Stomach (tissue), 9 donors: ENCODE results near the gene KCTD12. TPM values are rescaled to one million over a fixed set of nuclear protein-coding genes. Genes with fewer than 3 reads are reported as not detected.
"Not testable (repeated sequence)": the region's sequence is repeated elsewhere in the genome, so short reads cannot be mapped to it uniquely, and the experiment has no call there.

ENCODE experiments used
- DNase-seq, 2 donors: peaks; one replicate each; pipeline versions ENCODE4 v3.0.0 to v3.0.0-alpha.2; 2013 to 2019
- H3K27ac ChIP-seq, 5 donors: fragments of 200-600 bp in 4 of 5; sonication (generic) in 4 of 5; one replicate each; pipeline ENCODE4 v1.5.1; 2013 to 2019; ENCODE audit warnings: mild to moderate bottlenecking in 1 of 5, moderate library complexity in 1 of 5
- H3K27me3 ChIP-seq, 3 donors: fragments of 200-600 bp; sonication (generic); one replicate each; pipeline ENCODE4 v1.5.1; 2017 to 2019; ENCODE audit warnings: mixed run types in 1 of 3
- H3K36me3 ChIP-seq, 4 donors: fragments of 200-600 bp; sonication (generic); 1 replicate in 3 of 4; 2 replicates in 1 of 4; pipeline ENCODE4 v1.5.1; 2016 to 2019
- H3K4me1 ChIP-seq, 4 donors: fragments of 200-600 bp; sonication (generic); one replicate each; pipeline ENCODE4 v1.5.1; 2016 to 2019
- H3K4me3 ChIP-seq, 4 donors: fragments of 200-600 bp; sonication (generic) in 3 of 4; one replicate each; pipeline ENCODE4 v1.5.1; 2016 to 2019; ENCODE audit warnings: mild to moderate bottlenecking in 1 of 4
- H3K9me3 ChIP-seq, 4 donors: fragments of 200-600 bp; sonication (generic); one replicate each; pipeline ENCODE4 v1.5.1; 2016 to 2019
- EP300 ChIP-seq: sonication (generic); formaldehyde crosslinking; IDR thresholded peaks from one replicate; pipeline ENCODE4 v1.6.1; 2017; ENCODE audit warnings: antibody characterized with exemption
- POLR2A ChIP-seq, 4 donors: fragments of 450-650 bp; IDR thresholded peaks; one replicate each; pipeline ENCODE4 v1.6.1; 2016; ENCODE audit warnings: antibody characterized with exemption in 4 of 4, control low read depth in 2 of 4, mild to moderate bottlenecking in 1 of 4, moderate library complexity in 1 of 4
- POLR2AphosphoS5 ChIP-seq, 3 donors: sonication (generic); formaldehyde crosslinking; IDR thresholded peaks; one replicate each; pipeline ENCODE4 v1.6.1; 2016; ENCODE audit warnings: antibody characterized with exemption in 3 of 3
- WGBS, 5 donors: extraction: QIAGEN DNeasy Blood & Tissue Kit in 3 of 5; methylation state at CpG; one replicate each; pipeline versions ENCODE4 v1.1.5 to v1.1.7; 2013 to 2018; 5-methylcytosine and 5-hydroxymethylcytosine counted together
- intact Hi-C: fragments of 100-400 bp; cut with DNase I; formaldehyde crosslinking; loops from one replicate; pipeline ENCODE4 v1.15.1; 2023; ENCODE audit warnings: low total_unique reads
- polyA plus RNA-seq, 3 donors: library from polyadenylated mRNA; stranded (reverse); fragments of 200-250 nt; gene quantifications; one replicate each; pipeline ENCODE4 v1.2.3, GENCODE V29; 2013
- total RNA-seq, 5 donors: library from RNA; depleted of rRNA; stranded (reverse); fragments of >200 nt; gene quantifications; one replicate each; pipeline versions ENCODE4 v1.1.0 to v1.2.3, GENCODE V29; 2014 to 2016
- TF ChIP-seq, protein P1 (sequence below), 7 experiments: fragments of 450-650 bp in 4 of 7; fragments of 200-600 bp in 3 of 7; sonication (generic) in 3 of 7; IDR thresholded peaks; one replicate each; pipeline ENCODE4 v1.5.1; 2016 to 2019; ENCODE audit warnings: antibody characterized with exemption in 7 of 7, control low read depth in 2 of 7, mild to moderate bottlenecking in 1 of 7
- donor health status: healthy with polysubstance abuse.
- donor health status: Bipolar disorder and iron deficiency.
- donor health status: healthy.

KCTD12 gene
- total and polyA plus RNA-seq, 8 donors: 9.5 to 115 (median 28.4) TPM

DNA sequence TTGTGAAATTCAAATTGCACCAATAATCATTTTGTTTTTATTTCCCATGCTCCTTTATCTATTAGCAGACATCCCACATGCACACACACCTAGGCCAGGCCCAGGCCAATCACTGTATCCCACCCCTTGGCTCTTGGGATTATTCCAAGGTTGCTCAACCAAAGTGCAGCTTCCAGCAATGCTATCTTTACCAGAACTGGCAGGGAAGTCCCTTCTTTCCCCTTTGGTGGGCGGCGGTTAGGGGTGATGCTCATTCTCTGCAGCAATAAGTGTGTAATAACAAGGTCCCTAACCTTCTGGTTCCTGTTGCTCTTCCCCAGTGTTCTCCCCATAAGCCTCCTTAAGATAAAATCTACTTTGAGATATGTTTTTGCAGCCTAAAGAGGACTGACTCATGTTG, 18.3 kb upstream of the KCTD12 start:
- H3K4me1 ChIP-seq: peaks cover 0 to 7% (median 0%) of the 10 kb centered on the region in 4 donors
- WGBS, 5 donors: 52 to 75% (median 69%) methylated on average over 2 of the region's 2 CpGs
- no peak for DNase-seq
- TF ChIP-seq EP300 (no peak), POLR2A (IDR thresholded peaks at IDR 0.05) (no peak), POLR2AphosphoS5 (IDR thresholded peaks at IDR 0.05) (no peak)
- TF ChIP-seq, protein P1, sequence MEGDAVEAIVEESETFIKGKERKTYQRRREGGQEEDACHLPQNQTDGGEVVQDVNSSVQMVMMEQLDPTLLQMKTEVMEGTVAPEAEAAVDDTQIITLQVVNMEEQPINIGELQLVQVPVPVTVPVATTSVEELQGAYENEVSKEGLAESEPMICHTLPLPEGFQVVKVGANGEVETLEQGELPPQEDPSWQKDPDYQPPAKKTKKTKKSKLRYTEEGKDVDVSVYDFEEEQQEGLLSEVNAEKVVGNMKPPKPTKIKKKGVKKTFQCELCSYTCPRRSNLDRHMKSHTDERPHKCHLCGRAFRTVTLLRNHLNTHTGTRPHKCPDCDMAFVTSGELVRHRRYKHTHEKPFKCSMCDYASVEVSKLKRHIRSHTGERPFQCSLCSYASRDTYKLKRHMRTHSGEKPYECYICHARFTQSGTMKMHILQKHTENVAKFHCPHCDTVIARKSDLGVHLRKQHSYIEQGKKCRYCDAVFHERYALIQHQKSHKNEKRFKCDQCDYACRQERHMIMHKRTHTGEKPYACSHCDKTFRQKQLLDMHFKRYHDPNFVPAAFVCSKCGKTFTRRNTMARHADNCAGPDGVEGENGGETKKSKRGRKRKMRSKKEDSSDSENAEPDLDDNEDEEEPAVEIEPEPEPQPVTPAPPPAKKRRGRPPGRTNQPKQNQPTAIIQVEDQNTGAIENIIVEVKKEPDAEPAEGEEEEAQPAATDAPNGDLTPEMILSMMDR (IDR thresholded peaks at IDR 0.05): no peak
- intact Hi-C loops: loop anchor here (5.0 kb wide), 1 partner anchor 1032 kb away; no protein-coding TSS in a partner anchor
- H3K9me3 ChIP-seq: peaks cover 0 to 2% (median under 1%) of the 10 kb centered on the region in 4 donors
- H3K36me3 ChIP-seq: no peaks in the 10 kb centered on the region
- H3K4me3 ChIP-seq: no peak overlapping the region
- no peak overlapping the region for H3K27ac ChIP-seq
- H3K27me3 ChIP-seq: no peaks in the 10 kb centered on the region

DNA sequence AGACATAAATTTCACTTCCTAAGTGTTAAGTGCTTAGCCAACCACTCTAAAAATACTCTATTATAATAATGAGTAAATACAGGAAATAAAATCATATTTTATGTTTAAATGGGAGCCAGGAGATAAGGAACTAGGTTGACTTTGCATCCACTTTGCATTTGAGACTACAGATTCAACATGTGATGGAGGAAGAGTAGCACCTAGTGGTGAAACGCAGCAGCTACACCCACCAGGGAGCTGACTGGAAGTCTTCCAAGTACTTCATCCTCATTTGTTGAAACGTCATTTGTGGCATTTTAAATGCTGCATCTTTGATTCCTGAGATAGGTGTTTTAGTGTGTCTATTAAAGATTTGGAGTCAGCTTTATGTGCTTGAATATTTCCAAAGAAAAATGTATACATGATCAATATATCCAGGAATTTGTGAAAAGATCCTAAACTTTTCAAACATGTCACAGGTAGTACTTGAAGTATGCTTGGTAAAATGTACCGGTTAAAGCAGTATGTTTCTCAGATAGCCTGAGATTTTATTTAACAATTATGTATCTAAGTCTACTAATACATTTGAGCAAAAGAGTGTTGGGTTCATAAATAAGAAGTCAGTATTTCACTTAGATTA, 17.4 kb upstream of the KCTD12 start:
- no peak overlapping the region for H3K4me3 ChIP-seq
- WGBS, 5 donors: 24 to 29% (median 25%) methylated on average over 3 of the region's 3 CpGs
- no peaks in the 10 kb centered on the region for H3K27me3 ChIP-seq
- H3K4me1 ChIP-seq: peaks cover 0 to 7% (median 0%) of the 10 kb centered on the region in 4 donors
- no peaks in the 10 kb centered on the region for H3K36me3 ChIP-seq
- H3K27ac ChIP-seq: no peak overlapping the region
- H3K9me3 ChIP-seq: peaks cover 0 to 11% (median 8%) of the 10 kb centered on the region in 4 donors
- peak; percentile 69 to 90 for DNase-seq
- intact Hi-C loops: loop anchor here (5.0 kb wide), 1 partner anchor 1031 kb away; no protein-coding TSS in a partner anchor
- TF ChIP-seq POLR2AphosphoS5 (IDR thresholded peaks at IDR 0.05) (peak in 1 of 3 donors; percentile 60), EP300 (no peak)
- TF ChIP-seq, protein P1 (IDR thresholded peaks at IDR 0.05): peak in 5 of 7 experiments; percentile 90 to 98 (median 97)

DNA sequence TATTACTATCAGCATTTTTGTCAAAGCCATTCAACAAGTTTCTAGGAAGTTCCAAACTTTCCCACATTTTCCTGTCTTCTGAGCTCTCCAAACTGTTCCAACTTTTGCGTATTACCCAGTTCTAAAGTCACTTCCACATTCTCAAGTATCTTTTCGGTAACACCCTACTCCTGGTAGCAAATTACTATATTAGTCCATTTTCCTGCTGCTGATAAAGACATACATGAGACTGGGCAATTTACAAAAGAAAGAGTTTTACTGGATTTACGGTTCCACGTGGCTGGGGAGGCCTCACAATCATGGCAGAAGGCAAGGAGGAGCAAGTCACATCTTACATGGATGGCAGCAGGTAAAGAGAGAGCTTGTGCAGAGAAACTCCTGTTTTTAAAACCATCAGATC, 12.9 kb upstream of the KCTD12 start:
- not testable (repeated sequence) for DNase-seq, H3K36me3 ChIP-seq, H3K4me3 ChIP-seq, H3K27ac ChIP-seq, H3K27me3 ChIP-seq, H3K4me1 ChIP-seq
- intact Hi-C loops: loop anchor here (10.0 kb wide), 1 partner anchor 424 kb away; no protein-coding TSS in a partner anchor
- WGBS, 5 donors: 92 to 95% (median 94%) methylated on average over 4 of the region's 4 CpGs
- peaks cover 0 to 16% (median 13%) of the 10 kb centered on the region in 4 donors for H3K9me3 ChIP-seq

DNA sequence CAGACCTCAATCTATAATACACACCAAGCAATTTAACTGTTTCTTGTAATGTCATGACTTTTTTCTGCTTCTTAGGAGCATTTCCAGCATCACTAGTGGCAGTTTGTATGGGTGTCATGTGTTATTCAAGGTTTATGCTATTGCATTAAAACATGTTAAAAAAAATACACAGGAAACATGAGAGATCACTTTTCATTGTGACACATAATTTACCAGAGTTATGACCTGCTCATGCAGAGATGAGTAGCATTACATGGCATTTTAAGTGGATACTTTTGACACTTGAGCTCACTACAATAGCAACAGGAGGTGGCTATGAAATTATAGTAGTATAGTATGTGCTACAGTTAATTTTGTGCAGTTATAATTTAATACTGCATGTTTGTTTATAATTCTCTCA, 11.0 kb upstream of the KCTD12 start:
- not testable (repeated sequence) for H3K27me3 ChIP-seq, DNase-seq, H3K4me1 ChIP-seq, H3K36me3 ChIP-seq, H3K4me3 ChIP-seq, H3K27ac ChIP-seq
- intact Hi-C loops: loop anchor here (10.0 kb wide), 1 partner anchor 422 kb away; no protein-coding TSS in a partner anchor
- H3K9me3 ChIP-seq: peaks cover 0 to 16% (median 13%) of the 10 kb centered on the region in 4 donors

DNA sequence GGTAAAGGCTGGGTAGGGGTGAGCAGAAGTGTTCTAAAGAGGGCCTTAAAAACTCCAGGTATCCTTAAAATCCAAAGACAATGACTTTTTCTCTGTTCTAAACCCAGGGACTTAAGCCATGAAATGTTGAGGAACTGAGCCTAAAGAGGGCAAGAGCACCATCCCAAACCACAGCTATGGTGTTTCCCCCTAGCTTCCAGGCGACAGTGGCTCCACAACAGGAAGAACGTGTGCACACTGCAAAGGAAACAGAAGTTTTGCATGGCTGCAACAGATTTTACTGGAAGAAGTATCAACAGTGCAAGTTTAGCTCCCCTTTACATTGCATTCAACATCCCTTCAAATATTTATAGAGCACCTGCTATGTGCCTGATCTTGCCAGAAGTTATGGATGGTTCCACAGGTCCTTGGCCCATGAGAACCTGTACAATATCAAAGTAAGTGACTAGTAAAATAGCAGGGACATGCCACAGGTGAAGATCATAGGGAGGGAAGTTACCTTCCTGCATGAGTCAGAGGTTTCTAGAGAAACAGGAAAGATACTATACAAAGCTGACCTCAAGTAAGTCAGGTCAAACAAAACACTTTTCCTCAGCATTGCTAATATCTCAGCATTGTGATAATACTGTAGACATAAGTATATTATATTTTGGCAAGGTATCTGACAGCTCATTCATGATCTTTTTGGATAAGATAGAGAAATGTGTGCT, 8.4 kb upstream of the KCTD12 start:
- no peaks in the 10 kb centered on the region for H3K36me3 ChIP-seq
- DNase-seq: no peak
- H3K4me1 ChIP-seq: no peaks in the 10 kb centered on the region
- no peak overlapping the region for H3K27ac ChIP-seq
- H3K9me3 ChIP-seq: peaks cover 0 to 15% (median 12%) of the 10 kb centered on the region in 4 donors
- intact Hi-C loops: loop anchor here (10.0 kb wide), 1 partner anchor 420 kb away; no protein-coding TSS in a partner anchor
- no peak overlapping the region for H3K4me3 ChIP-seq
- H3K27me3 ChIP-seq: no peaks in the 10 kb centered on the region
- 46 to 76% (median 61%) methylated on average over 2 of the region's 2 CpGs for WGBS, 5 donors
- TF ChIP-seq POLR2A (IDR thresholded peaks at IDR 0.05) (no peak), EP300 (no peak), POLR2AphosphoS5 (IDR thresholded peaks at IDR 0.05) (no peak)
